ENCODE results near the gene KRTAP4-9.

GRCh38 chr17:41073676-41074075 lies 31.5 kb upstream of the KRTAP4-9 start:
- TF ChIP-seq EZH2 (IDR thresholded peaks at IDR 0.05) = no peak
- TF ChIP-seq RAD21 (IDR thresholded peaks at IDR 0.05; ENCODE audit: low read depth) = no peak
- TF ChIP-seq CTCF (IDR thresholded peaks at IDR 0.05 in 2 of 3, conservative IDR thresholded peaks at IDR 0.05 in 1 of 3; ENCODE audit: borderline replicate concordance in 1 of 3, insufficient read depth in 1 of 3, low read depth in 2 of 3, low read length in 2 of 3) = no peak
- no peak for TF ChIP-seq EZH2phosphoT487 (IDR thresholded peaks at IDR 0.05; ENCODE audit: borderline replicate concordance)
- no peak for TF ChIP-seq REST (IDR thresholded peaks at IDR 0.05; ENCODE audit: low read depth)
- TF ChIP-seq POLR2AphosphoS5 (IDR thresholded peaks at IDR 0.05; ENCODE audit: low read depth, low read length) = no peak
- no peak for TF ChIP-seq TCF7L2 (IDR thresholded peaks at IDR 0.05; ENCODE audit: borderline replicate concordance, extremely low read depth, insufficient read depth, insufficient read length)
- TF ChIP-seq SIN3A (IDR thresholded peaks at IDR 0.05; ENCODE audit: low read depth) = no peak
- no peak for TF ChIP-seq SRF (IDR thresholded peaks at IDR 0.05; ENCODE audit: low read depth)
- no peak for TF ChIP-seq POLR2A (IDR thresholded peaks at IDR 0.05; ENCODE audit: borderline replicate concordance, extremely low read depth, insufficient read depth, insufficient read length)
- no peak for TF ChIP-seq EGR1 (IDR thresholded peaks at IDR 0.05; ENCODE audit: low read depth)
- TF ChIP-seq FOSL1 (IDR thresholded peaks at IDR 0.05; ENCODE audit: low read depth) = no peak
